ENCODE measurements around the gene TSSK6. TPM values are rescaled to one million over a fixed set of nuclear protein-coding genes. Genes with fewer than 3 reads are reported as not detected.

The TSSK6 gene
- total and polyA plus RNA-seq, 4 donors = 0.21 to 2.3 (median 1.1) TPM

DNA sequence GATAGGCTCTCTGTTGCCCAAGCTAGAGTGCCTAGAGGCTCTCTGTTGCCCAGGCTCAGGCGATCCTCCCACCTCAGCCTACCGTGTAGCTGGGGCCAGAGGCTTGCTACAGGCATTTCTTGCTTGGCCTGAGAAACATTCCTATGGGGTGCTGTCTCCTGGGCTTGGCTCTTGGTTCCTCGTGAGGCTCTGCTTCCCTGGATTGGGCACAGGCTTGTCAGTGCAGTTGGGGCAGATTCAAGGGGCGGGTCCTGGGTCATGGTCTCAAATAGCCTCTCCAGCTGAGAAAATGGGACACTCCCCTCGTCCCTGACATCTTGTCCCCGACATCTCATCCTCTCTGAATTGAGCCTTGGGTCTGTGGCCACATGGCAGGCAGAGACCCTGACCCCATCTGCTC, 4.9 kb downstream of the TSSK6 start:
- TF ChIP-seq, protein P1, sequence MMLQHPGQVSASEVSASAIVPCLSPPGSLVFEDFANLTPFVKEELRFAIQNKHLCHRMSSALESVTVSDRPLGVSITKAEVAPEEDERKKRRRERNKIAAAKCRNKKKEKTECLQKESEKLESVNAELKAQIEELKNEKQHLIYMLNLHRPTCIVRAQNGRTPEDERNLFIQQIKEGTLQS (IDR thresholded peaks at IDR 0.05) = no peak
- TF ChIP-seq, protein P2, sequence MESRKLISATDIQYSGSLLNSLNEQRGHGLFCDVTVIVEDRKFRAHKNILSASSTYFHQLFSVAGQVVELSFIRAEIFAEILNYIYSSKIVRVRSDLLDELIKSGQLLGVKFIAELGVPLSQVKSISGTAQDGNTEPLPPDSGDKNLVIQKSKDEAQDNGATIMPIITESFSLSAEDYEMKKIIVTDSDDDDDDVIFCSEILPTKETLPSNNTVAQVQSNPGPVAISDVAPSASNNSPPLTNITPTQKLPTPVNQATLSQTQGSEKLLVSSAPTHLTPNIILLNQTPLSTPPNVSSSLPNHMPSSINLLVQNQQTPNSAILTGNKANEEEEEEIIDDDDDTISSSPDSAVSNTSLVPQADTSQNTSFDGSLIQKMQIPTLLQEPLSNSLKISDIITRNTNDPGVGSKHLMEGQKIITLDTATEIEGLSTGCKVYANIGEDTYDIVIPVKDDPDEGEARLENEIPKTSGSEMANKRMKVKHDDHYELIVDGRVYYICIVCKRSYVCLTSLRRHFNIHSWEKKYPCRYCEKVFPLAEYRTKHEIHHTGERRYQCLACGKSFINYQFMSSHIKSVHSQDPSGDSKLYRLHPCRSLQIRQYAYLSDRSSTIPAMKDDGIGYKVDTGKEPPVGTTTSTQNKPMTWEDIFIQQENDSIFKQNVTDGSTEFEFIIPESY (IDR thresholded peaks at IDR 0.05) = no peak
- TF ChIP-seq RXRA (IDR thresholded peaks at IDR 0.05) (no peak), NR2F2 (IDR thresholded peaks at IDR 0.05) (no peak)
- DNase-seq (ENCODE audit: low spot score) = no peak
- Histone ChIP-seq H3K9me3 (ENCODE audit: control insufficient read depth in 4 of 4, low read length in 3 of 4) (no peaks in the 10 kb centered on the region), H3K27ac (ENCODE audit: low read depth in 1 of 2, low read length in 2 of 2) (no peak overlapping the region), H3K27me3 (ENCODE audit: control insufficient read depth in 4 of 4, insufficient read depth in 4 of 4, low read length in 3 of 4) (no peaks in the 10 kb centered on the region), H3K36me3 (ENCODE audit: control insufficient read depth in 4 of 4, insufficient read depth in 3 of 4, low read depth in 1 of 4, low read length in 3 of 4) (peaks cover 4 to 17% (median 6%) of the 10 kb centered on the region in 4 donors), H3K4me3 (ENCODE audit: low read depth in 1 of 3, low read length in 3 of 3) (no peak overlapping the region), H3K4me1 (ENCODE audit: control insufficient read depth in 4 of 4, insufficient read depth in 4 of 4, low read length in 3 of 4) (peaks cover 2 to 4% (median 3%) of the 10 kb centered on the region in 4 donors), H3K9ac (ENCODE audit: low read depth in 1 of 2, low read length in 2 of 2) (no peak overlapping the region)
- WGBS = 37% methylated on average over 6 of the region's 6 CpGs

DNA sequence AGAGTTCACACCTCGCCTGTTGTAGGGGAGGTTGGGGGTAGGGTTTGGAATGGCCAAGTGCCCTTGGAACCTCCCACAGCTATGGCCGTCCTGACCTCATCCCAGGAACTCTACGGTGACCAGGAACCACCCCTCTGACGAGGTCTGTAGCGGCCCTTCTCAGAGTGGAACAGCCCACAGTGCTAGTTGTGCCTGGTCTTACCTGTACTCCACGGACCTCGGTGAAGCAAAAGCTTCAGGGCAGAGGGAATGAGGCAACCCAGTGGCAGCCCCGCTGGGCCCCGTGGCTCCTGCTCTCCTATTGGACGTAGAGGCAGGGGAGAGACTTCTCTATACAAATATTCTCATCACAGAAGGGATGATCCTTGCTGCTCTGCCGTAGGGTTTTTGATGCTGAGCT, 7.1 kb downstream of the TSSK6 start:
- TF ChIP-seq RXRA (IDR thresholded peaks at IDR 0.05) = no peak
- TF ChIP-seq, protein P2 (IDR thresholded peaks at IDR 0.05) = no peak
- TF ChIP-seq, protein P1 (IDR thresholded peaks at IDR 0.05) = no peak
- TF ChIP-seq JUND (IDR thresholded peaks at IDR 0.05) = no peak
- no peak for TF ChIP-seq YY1 (IDR thresholded peaks at IDR 0.05)
- TF ChIP-seq NR2F2 (IDR thresholded peaks at IDR 0.05) = no peak
- TF ChIP-seq TAF1 (conservative IDR thresholded peaks at IDR 0.05) = no peak
- no peak for TF ChIP-seq RAD21 (IDR thresholded peaks at IDR 0.05)
- TF ChIP-seq, protein P3, sequence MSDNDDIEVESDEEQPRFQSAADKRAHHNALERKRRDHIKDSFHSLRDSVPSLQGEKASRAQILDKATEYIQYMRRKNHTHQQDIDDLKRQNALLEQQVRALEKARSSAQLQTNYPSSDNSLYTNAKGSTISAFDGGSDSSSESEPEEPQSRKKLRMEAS (IDR thresholded peaks at IDR 0.05) = no peak
- TF ChIP-seq, protein P4, sequence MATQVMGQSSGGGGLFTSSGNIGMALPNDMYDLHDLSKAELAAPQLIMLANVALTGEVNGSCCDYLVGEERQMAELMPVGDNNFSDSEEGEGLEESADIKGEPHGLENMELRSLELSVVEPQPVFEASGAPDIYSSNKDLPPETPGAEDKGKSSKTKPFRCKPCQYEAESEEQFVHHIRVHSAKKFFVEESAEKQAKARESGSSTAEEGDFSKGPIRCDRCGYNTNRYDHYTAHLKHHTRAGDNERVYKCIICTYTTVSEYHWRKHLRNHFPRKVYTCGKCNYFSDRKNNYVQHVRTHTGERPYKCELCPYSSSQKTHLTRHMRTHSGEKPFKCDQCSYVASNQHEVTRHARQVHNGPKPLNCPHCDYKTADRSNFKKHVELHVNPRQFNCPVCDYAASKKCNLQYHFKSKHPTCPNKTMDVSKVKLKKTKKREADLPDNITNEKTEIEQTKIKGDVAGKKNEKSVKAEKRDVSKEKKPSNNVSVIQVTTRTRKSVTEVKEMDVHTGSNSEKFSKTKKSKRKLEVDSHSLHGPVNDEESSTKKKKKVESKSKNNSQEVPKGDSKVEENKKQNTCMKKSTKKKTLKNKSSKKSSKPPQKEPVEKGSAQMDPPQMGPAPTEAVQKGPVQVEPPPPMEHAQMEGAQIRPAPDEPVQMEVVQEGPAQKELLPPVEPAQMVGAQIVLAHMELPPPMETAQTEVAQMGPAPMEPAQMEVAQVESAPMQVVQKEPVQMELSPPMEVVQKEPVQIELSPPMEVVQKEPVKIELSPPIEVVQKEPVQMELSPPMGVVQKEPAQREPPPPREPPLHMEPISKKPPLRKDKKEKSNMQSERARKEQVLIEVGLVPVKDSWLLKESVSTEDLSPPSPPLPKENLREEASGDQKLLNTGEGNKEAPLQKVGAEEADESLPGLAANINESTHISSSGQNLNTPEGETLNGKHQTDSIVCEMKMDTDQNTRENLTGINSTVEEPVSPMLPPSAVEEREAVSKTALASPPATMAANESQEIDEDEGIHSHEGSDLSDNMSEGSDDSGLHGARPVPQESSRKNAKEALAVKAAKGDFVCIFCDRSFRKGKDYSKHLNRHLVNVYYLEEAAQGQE (IDR thresholded peaks at IDR 0.05) = no peak
- TF ChIP-seq FOXA2 (IDR thresholded peaks at IDR 0.05) = no peak
- no peak for TF ChIP-seq FOXA1 (IDR thresholded peaks at IDR 0.05)
- TF ChIP-seq EGR1 (IDR thresholded peaks at IDR 0.05; ENCODE audit: low read depth in 2 of 2) = no peak
- TF ChIP-seq HNF4G (IDR thresholded peaks at IDR 0.05) = no peak
- TF ChIP-seq GABPA (IDR thresholded peaks at IDR 0.05 in 1 of 2, conservative IDR thresholded peaks at IDR 0.05 in 1 of 2) = no peak
- no peak for TF ChIP-seq SP1 (IDR thresholded peaks at IDR 0.05)
- TF ChIP-seq, protein P5, sequence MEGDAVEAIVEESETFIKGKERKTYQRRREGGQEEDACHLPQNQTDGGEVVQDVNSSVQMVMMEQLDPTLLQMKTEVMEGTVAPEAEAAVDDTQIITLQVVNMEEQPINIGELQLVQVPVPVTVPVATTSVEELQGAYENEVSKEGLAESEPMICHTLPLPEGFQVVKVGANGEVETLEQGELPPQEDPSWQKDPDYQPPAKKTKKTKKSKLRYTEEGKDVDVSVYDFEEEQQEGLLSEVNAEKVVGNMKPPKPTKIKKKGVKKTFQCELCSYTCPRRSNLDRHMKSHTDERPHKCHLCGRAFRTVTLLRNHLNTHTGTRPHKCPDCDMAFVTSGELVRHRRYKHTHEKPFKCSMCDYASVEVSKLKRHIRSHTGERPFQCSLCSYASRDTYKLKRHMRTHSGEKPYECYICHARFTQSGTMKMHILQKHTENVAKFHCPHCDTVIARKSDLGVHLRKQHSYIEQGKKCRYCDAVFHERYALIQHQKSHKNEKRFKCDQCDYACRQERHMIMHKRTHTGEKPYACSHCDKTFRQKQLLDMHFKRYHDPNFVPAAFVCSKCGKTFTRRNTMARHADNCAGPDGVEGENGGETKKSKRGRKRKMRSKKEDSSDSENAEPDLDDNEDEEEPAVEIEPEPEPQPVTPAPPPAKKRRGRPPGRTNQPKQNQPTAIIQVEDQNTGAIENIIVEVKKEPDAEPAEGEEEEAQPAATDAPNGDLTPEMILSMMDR (IDR thresholded peaks at IDR 0.05; ENCODE audit: low read depth, low read length, missing input control) = no peak
- TF ChIP-seq HNF4A (conservative IDR thresholded peaks at IDR 0.05) = no peak
- WGBS = 80% methylated on average over 11 of the region's 11 CpGs

More for the DNA sequence above, 7.1 kb downstream of the TSSK6 start:
- H3K4me3 ChIP-seq (ENCODE audit: low read depth in 1 of 3, low read length in 3 of 3) = no peak overlapping the region
- DNase-seq (ENCODE audit: low spot score) = no peak
- no peak overlapping the region for H3K27ac ChIP-seq (ENCODE audit: low read depth in 1 of 2, low read length in 2 of 2)
- no peaks in the 10 kb centered on the region for H3K4me1 ChIP-seq (ENCODE audit: control insufficient read depth in 4 of 4, insufficient read depth in 4 of 4, low read length in 3 of 4)
- H3K36me3 ChIP-seq (ENCODE audit: control insufficient read depth in 4 of 4, insufficient read depth in 3 of 4, low read depth in 1 of 4, low read length in 3 of 4) = peaks cover 9 to 39% (median 12%) of the 10 kb centered on the region in 4 donors
- H3K9me3 ChIP-seq (ENCODE audit: control insufficient read depth in 4 of 4, low read length in 3 of 4) = no peaks in the 10 kb centered on the region
- no peaks in the 10 kb centered on the region for H3K27me3 ChIP-seq (ENCODE audit: control insufficient read depth in 4 of 4, insufficient read depth in 4 of 4, low read length in 3 of 4)
- no peak overlapping the region for H3K9ac ChIP-seq (ENCODE audit: low read depth in 1 of 2, low read length in 2 of 2)

Data from liver (tissue), 9 donors.